Effector CD4-positive, alpha-beta T cell (primary cell): Measurements from ENCODE around the gene AKT3.
"Not testable (repeated sequence)": the region's sequence is repeated elsewhere in the genome, so short reads cannot be mapped to it uniquely, and the experiment has no call there.

Experiments used
- DNase-seq: peaks from one replicate; pipeline ENCODE4 v3.0.0-alpha.2; 2020

Gene AKT3

DNA sequence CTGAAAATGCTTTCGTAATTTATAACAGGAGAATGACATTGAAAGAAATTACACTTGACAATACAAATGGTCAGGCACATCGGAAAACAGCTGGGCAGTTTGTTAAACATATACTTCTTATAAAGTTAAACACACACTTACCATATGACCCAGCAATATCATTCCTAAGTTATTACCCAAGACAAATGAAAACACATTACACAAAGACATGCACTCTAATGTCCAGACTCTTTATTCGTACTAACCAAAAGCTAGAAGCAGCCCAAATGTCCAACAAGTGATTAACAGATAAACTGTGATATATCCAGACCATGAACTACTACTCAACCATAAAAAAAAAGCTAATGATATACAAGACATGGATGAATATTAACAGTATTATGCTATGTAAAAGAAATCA lies 8.5 kb downstream of the AKT3 start:
- DNase-seq = no peak

DNA sequence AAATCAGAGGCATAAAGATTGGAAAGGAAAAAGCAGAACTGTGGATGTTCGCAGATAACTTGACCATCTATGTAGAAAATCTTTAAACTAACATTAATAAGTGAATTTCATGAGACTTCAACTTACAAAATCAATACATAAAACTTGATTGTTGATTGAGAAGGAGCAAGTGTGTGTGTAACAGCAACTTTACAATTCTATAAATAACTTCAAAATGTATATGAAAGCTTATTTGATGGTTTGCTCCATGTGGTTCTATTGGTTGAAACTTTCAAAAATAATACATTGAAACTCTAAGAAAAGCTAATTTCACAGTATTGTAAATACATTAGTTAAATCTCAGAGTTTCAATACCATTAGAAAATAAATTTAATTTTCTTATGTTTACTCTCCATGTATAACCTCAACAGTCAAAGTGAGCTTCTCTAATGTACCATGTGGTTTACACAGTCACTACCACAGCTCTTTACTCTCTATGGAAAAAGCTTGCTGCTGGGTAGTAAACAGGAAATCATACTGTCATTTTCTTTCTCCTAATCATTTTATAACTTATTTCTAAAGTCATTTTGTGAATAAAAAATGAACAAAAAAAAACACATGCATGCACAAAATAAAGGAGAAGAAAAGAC lies 12.0 kb downstream of the AKT3 start:
- DNase-seq = no peak

DNA sequence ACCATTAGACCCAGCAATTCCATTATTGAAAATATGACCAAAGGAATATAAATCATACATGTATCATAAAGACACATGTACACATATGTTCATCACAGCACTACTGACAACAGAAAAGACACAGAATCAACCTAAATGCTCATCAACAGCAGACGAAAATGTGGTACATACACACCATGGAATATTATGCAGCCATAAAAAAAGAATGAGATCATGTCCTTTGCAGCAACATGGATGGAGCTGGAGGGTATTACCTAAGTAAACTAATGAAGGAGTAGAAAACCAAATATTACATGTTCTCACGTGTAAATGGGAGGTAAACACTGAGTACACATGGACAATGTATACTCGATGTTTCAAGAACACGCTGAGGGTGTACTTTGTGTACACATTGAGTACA lies 15.9 kb downstream of the AKT3 start:
- no peak for DNase-seq

DNA sequence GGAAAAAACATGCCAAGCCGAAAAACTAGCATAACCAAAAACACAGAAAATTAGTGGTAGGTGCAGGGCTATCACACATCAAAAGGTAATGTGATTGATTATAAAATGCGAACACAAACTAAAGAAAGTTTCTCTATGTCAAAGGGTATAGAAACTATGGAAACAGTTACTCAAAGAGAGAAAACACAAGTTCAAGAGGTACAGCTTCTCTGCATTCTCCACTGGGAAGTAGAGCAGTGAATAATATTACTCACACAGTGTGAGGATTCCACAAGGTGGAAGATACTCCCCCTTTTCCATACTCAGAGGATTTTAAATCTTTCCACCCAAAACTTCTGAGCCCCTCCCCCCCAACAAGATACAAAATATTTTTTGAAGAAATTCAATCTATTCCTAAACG lies 18.6 kb downstream of the AKT3 start:
- no peak for DNase-seq

DNA sequence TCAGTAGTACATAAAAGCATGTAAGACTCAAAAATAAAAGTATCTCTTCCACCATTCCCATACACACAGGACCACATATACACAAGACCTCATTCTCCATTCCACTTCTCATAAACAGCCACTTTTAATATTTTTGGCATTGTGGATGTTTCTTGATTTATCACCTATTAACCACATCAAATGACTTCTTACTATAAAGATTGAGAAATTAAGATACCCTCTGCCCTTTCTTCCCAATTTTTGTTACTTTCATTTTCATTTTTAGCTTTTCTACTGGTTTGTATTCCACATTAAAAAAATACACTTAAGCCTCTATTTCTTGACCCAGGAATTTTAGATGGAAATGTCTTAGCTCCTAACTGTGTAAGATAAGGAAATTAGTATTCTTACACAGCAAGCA lies 22.8 kb downstream of the AKT3 start:
- no peak for DNase-seq

DNA sequence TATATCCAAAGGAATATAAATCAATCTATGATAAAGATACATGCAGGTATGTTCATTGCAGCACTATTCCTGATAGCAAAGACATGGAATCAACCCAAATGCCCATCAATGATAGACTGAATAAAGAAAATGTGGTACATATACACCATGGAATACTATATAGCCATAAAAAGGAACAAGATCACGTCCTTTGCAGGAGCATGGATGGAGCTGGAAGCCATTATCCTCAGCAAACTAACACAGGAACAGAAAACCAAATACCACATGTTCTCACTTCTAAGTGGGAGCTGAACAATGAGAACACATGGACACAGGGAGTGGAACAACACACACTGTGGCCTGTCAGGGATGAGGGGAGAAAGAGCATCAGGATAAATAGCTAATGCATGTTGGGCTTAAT lies 25.1 kb downstream of the AKT3 start:
- not testable (repeated sequence) for DNase-seq

DNA sequence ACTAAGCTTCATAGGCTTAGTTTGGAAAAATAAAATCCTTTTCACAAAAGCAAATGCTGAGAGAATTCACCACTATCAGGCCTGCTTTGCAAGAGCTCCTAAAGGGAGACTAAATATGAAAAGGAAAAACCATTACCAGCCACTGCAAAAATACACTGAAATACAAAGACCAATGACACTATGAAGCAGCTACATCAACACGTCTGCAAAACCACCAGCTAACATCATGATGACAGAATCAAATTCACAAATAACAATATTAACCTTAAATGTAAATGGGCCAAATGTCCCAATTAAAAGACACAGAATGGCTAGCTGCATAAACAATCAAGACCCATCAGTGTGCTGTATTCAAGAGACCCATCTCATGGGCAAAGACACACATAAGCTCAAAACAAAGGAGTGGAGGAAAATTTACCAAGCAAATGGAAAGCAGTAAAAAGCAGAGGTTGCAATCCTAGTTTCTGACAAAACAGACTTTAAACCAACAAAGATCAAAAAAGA lies 28.8 kb downstream of the AKT3 start:
- DNase-seq = no peak

DNA sequence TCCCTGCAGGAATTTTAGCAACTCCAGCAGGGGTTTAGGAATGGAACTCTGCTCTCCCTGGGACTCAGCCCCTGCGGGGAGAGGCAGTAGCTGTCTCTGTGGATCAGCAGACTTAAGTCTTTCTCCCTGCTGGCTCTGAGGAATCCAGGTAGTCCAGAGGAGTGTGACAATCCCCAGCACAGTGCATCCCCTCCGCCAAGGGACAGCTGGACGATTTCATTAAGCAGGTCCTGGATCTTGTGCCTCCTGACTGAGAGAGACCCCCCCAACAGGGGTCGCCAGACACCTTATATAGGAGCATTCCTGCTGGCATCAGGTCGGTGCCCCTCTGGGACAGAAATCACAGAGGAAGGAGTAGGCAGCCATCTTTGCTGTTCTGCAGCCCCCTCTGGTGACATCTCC lies 30.6 kb downstream of the AKT3 start:
- no peak for DNase-seq

DNA sequence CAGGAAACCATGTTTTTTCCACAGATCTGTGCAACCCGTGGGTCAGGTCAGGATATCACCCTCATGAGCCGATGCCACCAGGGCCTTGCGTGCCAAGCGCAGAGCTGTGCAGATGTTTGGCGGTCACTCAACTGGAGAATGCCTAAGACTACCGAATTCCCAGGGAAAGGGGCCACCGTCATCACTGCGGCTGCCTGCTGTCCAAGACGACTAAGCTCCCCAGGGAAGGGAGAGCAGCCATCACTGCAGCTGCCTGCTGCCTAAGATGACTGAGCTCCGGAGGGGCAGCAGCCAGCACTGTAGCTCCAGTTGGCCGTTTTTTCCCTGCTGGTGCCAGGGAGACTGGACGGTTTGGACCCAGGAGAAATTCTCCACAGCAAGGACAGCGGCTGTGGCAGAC lies 31.1 kb downstream of the AKT3 start:
- DNase-seq = no peak

DNA sequence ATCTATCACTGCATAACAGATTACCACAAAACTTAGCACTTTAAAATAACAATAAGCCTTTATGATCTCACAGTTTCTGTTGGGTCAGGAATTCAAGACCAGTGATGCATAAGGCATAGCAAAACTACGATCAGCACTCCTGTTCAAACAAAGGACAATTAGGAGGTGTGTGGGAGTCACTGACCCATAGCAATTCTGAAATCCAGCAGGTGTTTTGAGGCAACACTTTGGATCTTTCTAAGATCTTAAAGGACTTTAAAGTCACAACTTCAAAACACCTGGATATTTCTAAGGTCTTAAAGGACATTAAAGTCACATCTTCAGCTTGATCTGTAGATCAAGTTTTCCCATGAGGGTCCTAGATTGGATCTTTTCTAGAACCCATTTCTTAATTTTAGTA lies 35.3 kb downstream of the AKT3 start:
- DNase-seq = no peak

DNA sequence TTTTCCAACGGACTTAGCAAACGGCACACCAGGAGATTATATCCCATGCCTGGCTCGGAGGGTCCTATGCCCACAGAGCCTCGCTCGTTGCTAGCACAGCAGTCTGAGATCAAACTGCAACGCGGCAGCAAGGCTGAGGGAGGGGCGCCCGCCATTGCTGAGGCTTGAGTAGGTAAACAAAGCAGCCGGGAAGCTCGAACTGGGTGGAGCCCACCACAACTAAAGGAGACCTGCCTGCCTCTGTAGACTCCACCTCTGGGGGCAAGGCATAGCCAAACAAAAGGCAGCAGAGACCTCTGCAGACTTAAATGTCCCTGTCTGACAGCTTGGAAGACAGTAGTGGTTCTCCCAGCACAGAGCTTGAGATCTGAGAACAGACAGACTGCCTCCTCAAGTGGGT lies 42.7 kb downstream of the AKT3 start:
- DNase-seq = not testable (repeated sequence)

DNA sequence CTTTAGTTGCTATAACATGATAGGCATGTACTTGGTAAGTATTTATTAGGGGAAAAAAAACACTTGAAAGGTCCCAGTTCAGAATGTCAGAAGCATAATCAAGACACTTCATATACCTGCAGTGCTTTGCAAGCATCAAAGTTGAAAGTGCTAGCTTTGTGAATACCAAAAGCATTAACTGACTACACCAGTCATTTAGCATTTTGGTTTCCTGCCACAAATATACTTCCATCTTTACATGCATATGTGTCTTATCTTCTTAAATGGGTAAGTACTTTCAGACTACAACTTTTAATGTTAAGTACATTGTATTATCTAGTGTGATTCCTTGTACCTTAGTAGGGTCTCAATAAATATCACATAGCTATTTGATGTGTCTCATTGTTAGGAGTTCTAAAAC lies 43.7 kb downstream of the AKT3 start:
- no peak for DNase-seq

DNA sequence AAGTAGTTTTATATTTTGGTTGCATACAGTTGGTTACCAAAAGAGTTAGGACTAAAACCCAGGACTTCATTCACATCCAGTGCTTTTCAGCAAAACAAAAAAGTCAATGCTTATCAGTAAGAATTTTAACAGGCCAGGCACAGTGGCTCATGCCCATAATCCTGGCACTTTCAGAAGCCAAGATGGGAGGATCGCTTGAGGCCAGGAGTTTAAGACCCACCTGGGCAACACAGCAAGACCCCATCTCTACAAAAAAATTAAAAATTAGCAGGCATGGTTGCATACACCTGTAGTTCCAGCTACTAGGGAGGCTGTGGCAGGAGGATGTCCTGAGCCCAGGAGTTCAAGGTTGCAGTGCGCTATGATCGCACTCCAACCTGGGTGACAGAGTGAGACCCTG lies 47.3 kb downstream of the AKT3 start:
- no peak for DNase-seq

DNA sequence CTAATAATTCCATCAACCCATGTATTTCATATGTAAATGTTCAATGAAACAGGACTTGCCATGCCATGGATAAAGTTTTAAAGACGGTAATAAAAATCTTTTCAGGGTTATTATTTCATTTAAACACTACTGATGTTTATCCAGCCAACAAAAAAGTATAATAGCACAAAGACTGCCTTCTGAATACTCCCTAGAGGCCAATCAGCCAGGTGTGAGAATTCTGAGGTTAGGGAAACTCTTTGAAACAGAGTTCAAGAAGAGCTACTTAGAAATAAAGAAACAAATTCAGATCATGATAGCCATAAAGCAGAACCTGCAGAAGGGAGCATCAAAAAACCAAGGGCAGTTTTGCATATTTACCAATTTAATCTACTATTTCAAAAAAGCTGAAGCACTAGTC lies 48.7 kb downstream of the AKT3 start:
- no peak for DNase-seq

DNA sequence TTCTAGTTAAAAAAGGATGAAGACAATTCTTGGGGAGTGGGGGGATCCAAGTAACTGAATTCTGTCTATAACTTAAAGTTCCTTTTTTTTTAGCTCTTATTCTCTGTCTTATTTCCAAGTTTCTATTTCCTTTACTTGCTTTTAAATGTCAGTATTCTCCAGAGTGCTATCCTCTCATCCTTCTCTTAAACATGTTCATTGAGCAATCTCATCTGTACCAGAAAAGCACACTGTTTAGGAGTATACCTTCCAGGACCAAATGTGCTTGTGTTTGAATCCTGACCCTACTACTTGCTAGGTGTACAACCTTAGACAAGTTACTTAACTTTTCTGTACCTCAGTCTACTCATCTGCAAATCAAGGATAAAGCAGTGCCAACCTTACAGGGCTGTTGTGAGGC lies 50.1 kb downstream of the AKT3 start:
- DNase-seq = no peak

DNA sequence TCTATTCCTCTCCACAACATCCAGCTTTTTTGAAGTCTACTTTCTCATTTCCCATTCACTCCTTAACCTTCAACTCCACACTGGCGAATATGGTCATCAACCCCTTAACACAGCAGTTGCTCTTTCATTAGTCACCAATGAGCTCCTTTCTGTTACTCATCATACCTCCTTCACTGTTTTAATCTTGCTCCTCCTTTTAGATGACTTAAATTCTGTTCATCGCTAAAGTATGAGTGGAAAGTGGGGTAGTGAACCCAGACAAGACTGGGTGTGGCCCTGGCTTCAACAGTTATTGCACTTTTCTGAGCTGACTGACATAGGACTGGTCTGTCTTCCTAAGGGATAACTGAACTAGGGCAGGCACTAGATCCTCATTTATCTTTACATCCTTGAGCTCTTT lies 51.3 kb downstream of the AKT3 start:
- no peak for DNase-seq

DNA sequence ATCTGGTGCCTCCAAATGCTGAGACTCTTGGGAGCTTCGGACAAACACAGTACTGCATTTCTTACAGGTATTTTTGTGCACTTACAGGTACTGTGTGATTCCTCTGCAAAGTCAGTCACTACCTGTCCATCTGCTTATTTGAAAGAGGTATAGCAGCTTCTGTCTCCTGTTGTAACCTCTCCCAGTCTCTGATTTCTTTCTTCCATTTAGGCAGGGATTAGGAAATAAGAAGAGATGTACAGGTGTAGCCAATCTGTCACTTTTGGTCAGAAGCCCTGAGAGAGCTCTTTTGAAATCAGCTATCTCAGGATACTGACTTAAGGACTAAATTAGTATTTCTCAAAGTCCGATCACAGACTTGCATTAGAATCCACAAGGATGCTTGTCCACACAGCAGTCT lies 54.0 kb downstream of the AKT3 start:
- no peak for DNase-seq

DNA sequence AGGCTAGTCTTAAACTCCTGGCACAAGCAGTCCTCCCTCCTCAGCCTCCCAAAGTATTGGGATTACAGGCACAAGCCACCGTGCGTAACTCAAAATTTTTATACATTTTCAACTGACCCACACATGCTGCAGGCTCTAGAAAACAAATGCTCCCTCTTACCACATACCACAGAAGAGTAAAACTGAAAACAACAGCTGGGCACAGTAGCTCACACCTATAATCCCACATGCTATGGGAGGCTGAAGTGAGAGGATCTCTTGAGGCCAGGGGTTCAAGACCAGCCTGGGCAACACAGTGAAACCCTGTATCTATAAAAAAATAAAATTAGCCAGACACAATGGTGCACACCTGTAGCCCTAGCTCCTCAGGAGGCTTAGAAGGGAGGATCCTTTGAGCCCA lies 56.7 kb downstream of the AKT3 start:
- DNase-seq = no peak

DNA sequence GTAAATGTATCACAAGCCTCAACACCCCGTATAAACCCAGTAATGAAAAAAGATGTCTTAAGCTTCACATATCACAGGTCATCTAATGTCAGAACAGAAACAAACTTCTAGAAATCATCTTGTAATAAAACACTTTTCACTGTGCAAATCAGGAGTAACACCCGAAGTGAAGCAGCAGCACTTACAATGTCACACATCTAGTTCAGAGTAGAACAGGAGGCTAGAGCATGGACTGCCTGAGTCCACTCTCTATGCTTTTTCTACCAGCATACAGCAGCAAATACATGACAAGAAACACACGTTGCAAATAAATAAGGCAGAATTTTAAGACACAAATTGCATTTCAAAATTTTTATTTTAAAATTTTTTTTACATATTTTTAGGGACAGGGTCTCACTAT lies 57.2 kb downstream of the AKT3 start:
- DNase-seq = no peak

DNA sequence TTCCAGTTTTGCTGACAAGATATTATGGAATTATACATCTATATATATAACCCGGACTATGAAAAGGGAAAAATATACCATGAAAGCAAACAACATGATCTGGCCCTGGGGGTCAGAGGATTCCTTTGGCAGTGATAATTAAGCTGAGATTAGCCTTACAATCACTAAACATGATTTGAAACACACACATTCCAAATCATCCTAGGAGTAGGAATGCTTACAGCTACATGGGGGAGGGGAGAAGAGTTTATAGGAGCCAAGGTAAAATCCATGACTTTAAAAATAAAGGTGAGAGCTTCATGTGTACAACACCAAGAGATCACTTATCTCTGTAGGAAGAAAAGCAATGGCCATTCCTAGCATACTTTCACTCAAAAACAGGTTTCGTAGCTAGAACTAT lies 57.6 kb downstream of the AKT3 start:
- no peak for DNase-seq

DNA sequence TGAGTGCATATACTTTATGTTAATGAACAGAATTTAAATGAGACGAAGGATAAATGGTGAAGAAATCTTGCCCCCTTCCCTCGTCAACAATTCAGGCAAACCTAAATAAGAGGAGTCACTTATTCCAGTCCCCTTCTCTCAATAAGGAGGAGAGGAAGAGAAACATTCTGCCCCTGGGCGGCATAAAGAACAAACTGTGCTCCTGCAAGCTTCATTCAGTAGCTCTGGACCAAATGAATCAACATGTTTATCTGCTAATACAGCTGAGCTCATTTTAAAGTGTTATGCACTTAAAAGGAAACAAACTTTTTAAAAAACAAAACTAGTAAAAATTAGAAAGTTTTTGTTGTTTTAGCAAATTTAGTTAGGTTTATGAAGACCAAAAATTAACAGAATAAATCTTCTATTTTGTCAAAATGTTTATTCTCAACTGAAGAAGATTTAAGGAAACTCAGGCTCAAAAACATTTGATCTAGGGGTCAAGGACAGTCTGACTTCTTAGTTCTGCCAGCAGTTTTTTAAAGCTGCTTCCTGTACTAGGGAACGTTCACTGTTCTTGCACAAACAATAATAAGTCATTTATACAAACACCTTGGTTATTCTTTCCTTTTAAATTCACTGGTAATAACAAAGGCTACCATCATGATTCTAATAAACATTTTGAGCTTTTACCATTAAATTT lies 58.3 kb downstream of the AKT3 start:
- no peak for DNase-seq

DNA sequence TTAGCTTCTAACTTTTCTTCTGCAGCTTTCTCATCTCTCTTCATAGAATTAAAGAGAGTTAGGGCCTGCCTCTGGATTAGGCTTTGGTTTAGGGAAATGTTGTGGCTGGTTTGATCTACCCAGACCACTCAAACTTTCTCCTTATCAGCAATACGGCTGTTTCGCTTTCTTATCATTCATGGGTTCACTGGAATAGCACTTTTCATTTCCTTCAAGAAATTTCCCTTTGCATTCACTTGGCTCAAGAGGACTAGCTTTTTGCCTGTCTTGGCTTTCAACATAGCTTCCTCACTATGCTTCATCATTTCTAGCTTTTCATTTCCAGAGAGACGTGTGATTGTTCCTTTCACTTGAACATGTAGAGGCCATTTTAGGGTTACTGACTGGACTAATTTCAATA lies 59.6 kb downstream of the AKT3 start:
- DNase-seq = no peak

DNA sequence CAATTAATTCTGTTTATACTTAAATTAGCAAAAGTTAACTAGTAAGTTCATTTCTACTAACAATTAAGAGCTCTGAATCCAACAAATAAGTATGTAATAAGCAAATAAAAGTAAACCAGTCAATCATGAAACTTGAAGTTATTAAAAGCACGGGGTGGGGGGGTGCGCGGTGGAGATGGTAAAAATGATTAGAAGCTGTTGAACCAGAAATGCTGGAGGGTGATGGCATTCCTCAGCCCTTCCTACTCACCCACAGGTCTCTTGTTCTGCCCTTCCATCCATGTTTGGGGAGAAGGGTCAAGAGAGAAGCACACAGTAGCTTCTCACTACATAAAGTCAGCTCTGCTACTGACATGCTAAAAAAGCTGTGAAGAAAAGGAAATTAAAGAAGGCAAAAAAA lies 63.5 kb downstream of the AKT3 start:
- DNase-seq = no peak

DNA sequence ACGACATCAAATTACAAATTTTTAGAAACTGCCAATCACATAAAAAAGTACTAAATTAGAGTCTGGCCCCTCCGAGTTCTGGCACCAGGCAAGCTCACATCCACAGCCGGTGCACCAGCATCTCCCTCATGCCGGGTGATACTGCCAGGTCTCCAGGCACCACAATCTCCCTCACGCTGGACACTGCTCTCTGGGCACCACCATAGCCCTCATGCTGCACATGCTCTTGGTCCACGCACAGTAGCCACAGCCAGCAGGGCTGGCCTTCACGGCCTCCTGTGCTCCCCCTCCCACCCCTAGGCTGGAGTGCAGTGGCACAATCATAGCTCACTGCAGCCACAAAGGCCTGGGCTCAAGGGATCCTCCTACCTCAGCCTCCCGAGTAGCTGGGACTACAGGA lies 65.5 kb downstream of the AKT3 start:
- no peak for DNase-seq

DNA sequence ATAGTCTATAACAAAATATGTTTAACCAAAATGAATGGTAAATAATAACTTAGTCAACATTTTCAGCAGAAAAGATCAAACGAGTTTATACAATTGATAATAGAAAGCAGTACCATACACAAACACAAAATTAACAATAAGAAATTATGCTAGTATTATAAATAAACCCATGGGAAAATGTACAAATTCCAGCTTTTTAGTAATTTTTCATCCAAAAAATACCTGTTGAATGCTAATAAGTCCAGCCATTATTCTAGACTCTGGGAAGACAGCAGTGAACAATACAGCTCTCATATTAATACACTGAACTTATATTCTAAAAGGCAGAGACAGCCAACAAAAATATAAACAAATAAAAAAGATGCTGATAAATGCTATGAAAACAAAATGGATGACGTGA lies 66.3 kb downstream of the AKT3 start:
- DNase-seq = no peak
